ENCODE measurements around the gene RC3H2.

- TF ChIP-seq, protein P1, sequence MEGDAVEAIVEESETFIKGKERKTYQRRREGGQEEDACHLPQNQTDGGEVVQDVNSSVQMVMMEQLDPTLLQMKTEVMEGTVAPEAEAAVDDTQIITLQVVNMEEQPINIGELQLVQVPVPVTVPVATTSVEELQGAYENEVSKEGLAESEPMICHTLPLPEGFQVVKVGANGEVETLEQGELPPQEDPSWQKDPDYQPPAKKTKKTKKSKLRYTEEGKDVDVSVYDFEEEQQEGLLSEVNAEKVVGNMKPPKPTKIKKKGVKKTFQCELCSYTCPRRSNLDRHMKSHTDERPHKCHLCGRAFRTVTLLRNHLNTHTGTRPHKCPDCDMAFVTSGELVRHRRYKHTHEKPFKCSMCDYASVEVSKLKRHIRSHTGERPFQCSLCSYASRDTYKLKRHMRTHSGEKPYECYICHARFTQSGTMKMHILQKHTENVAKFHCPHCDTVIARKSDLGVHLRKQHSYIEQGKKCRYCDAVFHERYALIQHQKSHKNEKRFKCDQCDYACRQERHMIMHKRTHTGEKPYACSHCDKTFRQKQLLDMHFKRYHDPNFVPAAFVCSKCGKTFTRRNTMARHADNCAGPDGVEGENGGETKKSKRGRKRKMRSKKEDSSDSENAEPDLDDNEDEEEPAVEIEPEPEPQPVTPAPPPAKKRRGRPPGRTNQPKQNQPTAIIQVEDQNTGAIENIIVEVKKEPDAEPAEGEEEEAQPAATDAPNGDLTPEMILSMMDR (tag by site-specific recombination; IDR thresholded peaks at IDR 0.05), result no peak
- TF ChIP-seq HOXA7 (CRISPR knock-in tag; IDR thresholded peaks at IDR 0.05; ENCODE audit: borderline replicate concordance) (no peak), ZBTB17 (tag by site-specific recombination; IDR thresholded peaks at IDR 0.05) (no peak), REST (tag by site-specific recombination; IDR thresholded peaks at IDR 0.05) (no peak), PBX3 (CRISPR knock-in tag; IDR thresholded peaks at IDR 0.05) (no peak), ZBTB7A (tag by site-specific recombination; IDR thresholded peaks at IDR 0.05; ENCODE audit: low read depth) (no peak), ZNF707 (tag by site-specific recombination; IDR thresholded peaks at IDR 0.05) (no peak)
- TF ChIP-seq, protein P2, sequence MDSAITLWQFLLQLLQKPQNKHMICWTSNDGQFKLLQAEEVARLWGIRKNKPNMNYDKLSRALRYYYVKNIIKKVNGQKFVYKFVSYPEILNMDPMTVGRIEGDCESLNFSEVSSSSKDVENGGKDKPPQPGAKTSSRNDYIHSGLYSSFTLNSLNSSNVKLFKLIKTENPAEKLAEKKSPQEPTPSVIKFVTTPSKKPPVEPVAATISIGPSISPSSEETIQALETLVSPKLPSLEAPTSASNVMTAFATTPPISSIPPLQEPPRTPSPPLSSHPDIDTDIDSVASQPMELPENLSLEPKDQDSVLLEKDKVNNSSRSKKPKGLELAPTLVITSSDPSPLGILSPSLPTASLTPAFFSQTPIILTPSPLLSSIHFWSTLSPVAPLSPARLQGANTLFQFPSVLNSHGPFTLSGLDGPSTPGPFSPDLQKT (IDR thresholded peaks at IDR 0.05; ENCODE audit: borderline replicate concordance, low read depth, low read length), result no peak
Observed at GRCh38 chr9:122819791-122820489, 85.2 kb downstream of the RC3H2 start.
